A549 (cell line): Measurements from ENCODE around the gene SPTBN4. TPM values are rescaled to one million over a fixed set of nuclear protein-coding genes. Genes with fewer than 3 reads are reported as not detected.
A peak's percentile ranks its signal among the peaks of the same experiment; 100 is the strongest.

Source experiments
- ATAC-seq, 2 experiments: fragments of 200-7000 bp in 1 of 2; fragments of >200 bp in 1 of 2; cut with Nextera tagmentation in 1 of 2; cut with Tn5 transposase in 1 of 2; 3 replicates each; pipeline versions ENCODE4 v1.8.0 to v1.9.1; 2018 to 2020; ENCODE audit warnings: mild to moderate bottlenecking in 1 of 2, moderate library complexity in 1 of 2
- CTCF ChIA-PET: fragments of 300-600 bp; sonication (Branson Sonifier 250); formaldehyde crosslinking; extraction: SDS; loops from one replicate; lab custom pipeline; 2021; ENCODE audit warnings: antibody characterized with exemption, inconsistent platforms; lab: Yijun Ruan, JAX
- POLR2A ChIA-PET: fragments of 350-600 bp; formaldehyde crosslinking; extraction: SDS; loops from one replicate; lab custom pipeline; 2021; ENCODE audit warnings: antibody characterized with exemption, inconsistent platforms; lab: Yijun Ruan, JAX
- DNase-seq, 2 experiments: peaks; one replicate each; pipeline versions ENCODE4 v3.0.0 to v3.0.0-alpha.2; 2011 to 2016; ENCODE audit warnings: low read depth in 1 of 2, low spot score in 1 of 2
- FAIRE-seq: peaks from 2 replicates; lab custom pipeline; 2011; peaks lifted over from hg19 to GRCh38; lab: Jason Lieb, UNC
- H3K27ac ChIP-seq, 2 experiments: fragments of >200 bp; sonication (Bioruptor Twin); formaldehyde crosslinking; 3 replicates each; pipeline ENCODE4 v1.5.1; 2016 to 2017
- H3K4me1 ChIP-seq: fragments of >200 bp; sonication (Bioruptor Twin); formaldehyde crosslinking; 3 replicates; pipeline ENCODE4 v1.6.1; 2016
- H3K4me2 ChIP-seq: fragments of >200 bp; sonication (Bioruptor Twin); formaldehyde crosslinking; 3 replicates; pipeline ENCODE4 v1.6.1; 2016
- H3K4me3 ChIP-seq: fragments of >200 bp; sonication (Bioruptor Twin); formaldehyde crosslinking; 3 replicates; pipeline ENCODE4 v1.5.1; 2016
- H3K9me3 ChIP-seq: fragments of >200 bp; sonication (Bioruptor Twin); formaldehyde crosslinking; 3 replicates; pipeline ENCODE4 v1.6.1; 2016
- CBX2 ChIP-seq: fragments of 200-600 bp; sonication (generic); IDR thresholded peaks from 2 replicates; pipeline ENCODE4 v1.6.1; 2016; ENCODE audit warnings: low read depth, mild to moderate bottlenecking, borderline replicate concordance
- CTCF ChIP-seq: fragments of >200 bp; sonication (Bioruptor Twin); formaldehyde crosslinking; IDR thresholded peaks from 3 replicates; pipeline ENCODE4 v1.5.1; 2016
- EP300 ChIP-seq, 2 experiments: fragments of >200 bp; sonication (Bioruptor Twin); formaldehyde crosslinking; IDR thresholded peaks; 2 replicates in 1 of 2; 3 replicates in 1 of 2; pipeline ENCODE4 v1.6.1; 2016 to 2017
- HDAC2 ChIP-seq: fragments of 200-600 bp; sonication (generic); IDR thresholded peaks from 2 replicates; pipeline ENCODE4 v1.6.1; 2016
- HEYL ChIP-seq: fragments of 250-450 bp; sonication (Bioruptor Pico); IDR thresholded peaks from 2 replicates; pipeline ENCODE4 v1.8.0; 2021; ENCODE audit warnings: mild to moderate bottlenecking, moderate library complexity
- HOXA7 ChIP-seq: fragments of 250-450 bp; sonication (Bioruptor Pico); IDR thresholded peaks from 2 replicates; pipeline ENCODE4 v1.5.0; 2020; ENCODE audit warnings: mild to moderate bottlenecking, moderate library complexity
- KDM1A ChIP-seq: fragments of 200-600 bp; sonication (generic); IDR thresholded peaks from 2 replicates; pipeline ENCODE4 v1.6.1; 2016; ENCODE audit warnings: low read depth, mild to moderate bottlenecking
- MAZ ChIP-seq: fragments of 150-350 bp; IDR thresholded peaks from 2 replicates; pipeline ENCODE4 v1.6.1; 2014; ENCODE audit warnings: antibody characterized with exemption, low read depth, low read length, borderline replicate concordance
- MYC ChIP-seq: IDR thresholded peaks from 2 replicates; pipeline ENCODE4 v1.6.1; 2012; ENCODE audit warnings: mild to moderate bottlenecking, inconsistent platforms, low read length, improper control_type of control experiment, borderline replicate concordance
- NPAS2 ChIP-seq: fragments of 250-450 bp; sonication (Bioruptor Pico); IDR thresholded peaks from 2 replicates; pipeline ENCODE4 v1.8.0; 2022; ENCODE audit warnings: mild to moderate bottlenecking, moderate library complexity, borderline replicate concordance
- PHF8 ChIP-seq: fragments of 200-600 bp; sonication (generic); IDR thresholded peaks from 2 replicates; pipeline ENCODE4 v1.6.1; 2016; ENCODE audit warnings: low read depth, mild to moderate bottlenecking, antibody characterized with exemption, moderate library complexity, borderline replicate concordance
- POLR2A ChIP-seq: IDR thresholded peaks from 2 replicates; pipeline ENCODE4 v1.6.1; 2012; ENCODE audit warnings: mild to moderate bottlenecking, low read length
- RCOR1 ChIP-seq: fragments of 150-350 bp; IDR thresholded peaks from 2 replicates; pipeline ENCODE4 v1.6.1; 2014; ENCODE audit warnings: antibody characterized with exemption, low read length, low read depth
- RFX5 ChIP-seq: fragments of 450-650 bp; IDR thresholded peaks from 2 replicates; pipeline ENCODE4 v1.7.1; 2014; ENCODE audit warnings: antibody characterized with exemption, mild to moderate bottlenecking, moderate library complexity
- SMC3 ChIP-seq: fragments of >200 bp; sonication (Bioruptor Twin); formaldehyde crosslinking; IDR thresholded peaks from 3 replicates; pipeline ENCODE4 v1.6.1; 2018; ENCODE audit warnings: inconsistent platforms
- TP53 ChIP-seq: fragments of 250-450 bp; sonication (Bioruptor Pico); IDR thresholded peaks from 2 replicates; pipeline ENCODE4 v1.5.0; 2021; ENCODE audit warnings: mild to moderate bottlenecking, moderate library complexity
- ZC3H11A ChIP-seq: fragments of 450-650 bp; IDR thresholded peaks from 2 replicates; pipeline ENCODE4 v1.6.1; 2014; ENCODE audit warnings: antibody characterized with exemption, mild to moderate bottlenecking
- ZFP36 ChIP-seq: fragments of 450-650 bp; IDR thresholded peaks from 2 replicates; pipeline ENCODE4 v1.6.1; 2014; ENCODE audit warnings: borderline replicate concordance; ENCODE audit not compliant: partially characterized antibody
- ZNF302 ChIP-seq: fragments of 250-450 bp; sonication (Bioruptor Pico); IDR thresholded peaks from 2 replicates; pipeline ENCODE4 v1.9.0; 2021; ENCODE audit warnings: inconsistent platforms, mild to moderate bottlenecking, moderate library complexity
- WGBS: methylation state at CpG from one replicate; pipeline ENCODE4 v1.1.6; 2017; ENCODE audit errors: missing lambda C conversion rate; 5-methylcytosine and 5-hydroxymethylcytosine counted together
- polyA plus RNA-seq, 4 experiments: library from polyadenylated mRNA; depleted of rRNA in 3 of 4; stranded (reverse); fragments of >200 nt; fragmentation: RNase III in 1 of 4; extraction: RNeasy Plus Mini Kit Qiagen cat#74134 plus additional on column Dnase treatment in 1 of 4; gene quantifications; 2 replicates in 3 of 4; 3 replicates in 1 of 4; pipeline ENCODE4 v1.2.3, GENCODE V29; 2011 to 2017
- TF ChIP-seq, protein P1 (sequence below): IDR thresholded peaks from 2 replicates; pipeline ENCODE4 v1.6.1; 2012
- TF ChIP-seq, protein P2 (sequence below): fragments of 450-650 bp; IDR thresholded peaks from 2 replicates; pipeline ENCODE4 v1.6.1; 2014; ENCODE audit warnings: antibody characterized with exemption
- TF ChIP-seq, protein P3 (sequence below): IDR thresholded peaks from 2 replicates; pipeline ENCODE4 v1.6.1; 2012; ENCODE audit warnings: low read depth, borderline replicate concordance
- TF ChIP-seq, protein P4 (sequence below): fragments of >200 bp; sonication (Bioruptor Twin); formaldehyde crosslinking; IDR thresholded peaks from 2 replicates; pipeline ENCODE4 v1.6.1; 2016

The SPTBN4 gene
- polyA plus RNA-seq, 2 of the 4 experiments (the other 2 are of a cell fraction): 1.4 to 2.2 TPM

DNA sequence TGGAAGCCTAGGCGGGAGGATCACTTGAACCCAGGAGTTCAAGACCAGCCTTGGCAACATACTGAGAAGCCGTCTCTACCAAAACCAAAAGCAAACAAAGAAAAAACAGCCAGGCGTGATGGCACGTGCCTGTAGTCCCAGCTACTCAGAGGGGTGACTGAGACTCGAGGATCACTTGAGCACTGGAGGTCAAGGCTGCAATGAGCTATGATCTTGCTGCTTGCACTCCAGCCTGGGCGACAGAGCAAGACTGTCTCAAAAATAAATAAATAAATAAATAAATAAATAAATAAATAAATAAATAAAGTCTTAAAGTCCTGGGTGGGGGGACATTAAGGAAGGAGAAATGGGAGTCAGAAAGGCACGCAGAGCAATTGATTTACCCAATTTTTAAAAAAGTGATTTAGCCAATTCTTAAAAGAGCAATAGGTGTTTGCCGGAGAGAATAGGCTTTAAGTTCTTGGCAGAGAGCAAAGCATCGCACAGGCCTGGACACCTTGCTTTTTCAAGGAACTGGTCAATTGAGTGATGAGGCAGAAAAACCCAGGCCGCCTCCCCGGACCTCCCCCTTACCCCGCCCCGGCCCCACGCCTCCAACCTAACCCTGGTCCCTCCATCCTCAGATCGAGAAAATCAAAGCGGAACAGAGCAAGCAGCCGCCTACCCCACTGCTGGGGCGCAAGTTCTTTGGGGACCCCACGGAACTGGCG, 100.4 kb downstream of the SPTBN4 start:
- CTCF ChIA-PET: interaction anchor here (2.3 to 58.9 kb wide), 5 partner anchors 14 to 103 kb away, joined by 10 to 2247 read pairs (median 328); partner anchors contain the start of gene LTBP4
- Histone ChIP-seq H3K27ac (peak overlapping the region; percentile 19 to 73; a peak in 4 of 6 replicates), H3K9me3 (no peaks in the 10 kb centered on the region), H3K4me1 (peaks cover 17% of the 10 kb centered on the region), H3K4me3 (peak overlapping the region; percentile 40), H3K4me2 (peak overlapping the region; percentile 87)
- TF ChIP-seq HOXA7 (CRISPR knock-in tag) (no peak), ZC3H11A (peak; percentile 100)
- ATAC-seq (no peak), DNase-seq (peak in 1 of 2 experiments; percentile 48), FAIRE-seq (no peak)
- POLR2A ChIA-PET: interaction anchor here (0.6 to 0.7 kb wide), 2 partner anchors 43 to 62 kb away, joined by 5 to 6 read pairs; no protein-coding TSS in a partner anchor
- 53% methylated on average over 20 of the region's 20 CpGs for WGBS

DNA sequence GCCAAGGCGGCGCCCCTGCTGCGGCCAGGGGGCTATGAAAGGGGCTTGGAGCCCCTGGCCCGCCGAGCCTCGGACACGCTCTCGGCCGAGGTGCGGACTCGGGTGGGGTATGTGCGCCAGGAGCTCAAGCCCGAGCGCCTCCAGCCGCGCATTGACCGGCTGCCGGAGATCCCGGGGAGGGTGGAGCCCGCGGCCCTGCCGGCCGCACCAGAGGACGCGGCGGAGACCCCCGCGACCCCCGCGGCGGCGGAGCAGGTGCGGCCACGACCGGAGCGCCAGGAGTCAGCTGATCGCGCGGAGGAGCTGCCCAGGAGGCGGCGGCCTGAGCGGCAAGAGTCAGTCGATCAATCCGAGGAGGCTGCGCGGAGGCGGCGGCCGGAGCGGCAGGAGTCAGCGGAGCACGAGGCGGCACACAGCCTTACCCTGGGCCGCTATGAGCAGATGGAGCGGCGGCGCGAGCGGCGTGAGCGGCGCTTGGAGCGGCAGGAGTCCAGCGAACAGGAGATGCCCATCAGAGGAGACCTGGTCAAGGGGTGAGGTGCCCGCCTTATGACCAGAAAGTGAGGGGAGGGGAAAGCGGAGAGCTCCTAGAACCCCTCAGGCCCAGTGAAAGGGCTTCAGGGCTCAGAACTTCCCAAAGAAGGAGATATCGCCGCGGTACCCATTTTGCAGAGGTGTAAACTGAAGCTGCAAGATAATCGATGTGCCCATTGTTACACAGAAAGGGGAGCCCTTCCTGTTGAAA, 101.1 kb downstream of the SPTBN4 start:
- H3K4me3 ChIP-seq: peak overlapping the region; percentile 40
- DNase-seq (no peak), ATAC-seq (no peak), FAIRE-seq (no peak)
- peak overlapping the region; percentile 87 for H3K4me2 ChIP-seq
- no peaks in the 10 kb centered on the region for H3K9me3 ChIP-seq
- peak overlapping the region; percentile 19 to 73; a peak in 4 of 6 replicates for H3K27ac ChIP-seq
- 36% methylated on average over 69 of the region's 70 CpGs for WGBS
- peak; percentile 83; the same call in 1 of the 2 replicates for TF ChIP-seq HDAC2
- TF ChIP-seq, protein P1, sequence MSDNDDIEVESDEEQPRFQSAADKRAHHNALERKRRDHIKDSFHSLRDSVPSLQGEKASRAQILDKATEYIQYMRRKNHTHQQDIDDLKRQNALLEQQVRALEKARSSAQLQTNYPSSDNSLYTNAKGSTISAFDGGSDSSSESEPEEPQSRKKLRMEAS: peak; percentile 51; the same call in 1 of the 2 replicates
- peak; percentile 50; the same call in 1 of the 2 replicates for TF ChIP-seq KDM1A
- TF ChIP-seq, protein P2, sequence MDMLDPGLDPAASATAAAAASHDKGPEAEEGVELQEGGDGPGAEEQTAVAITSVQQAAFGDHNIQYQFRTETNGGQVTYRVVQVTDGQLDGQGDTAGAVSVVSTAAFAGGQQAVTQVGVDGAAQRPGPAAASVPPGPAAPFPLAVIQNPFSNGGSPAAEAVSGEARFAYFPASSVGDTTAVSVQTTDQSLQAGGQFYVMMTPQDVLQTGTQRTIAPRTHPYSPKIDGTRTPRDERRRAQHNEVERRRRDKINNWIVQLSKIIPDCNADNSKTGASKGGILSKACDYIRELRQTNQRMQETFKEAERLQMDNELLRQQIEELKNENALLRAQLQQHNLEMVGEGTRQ: no peak
- peak; percentile 99 for TF ChIP-seq ZFP36
- TF ChIP-seq, all 56 proteins: peak for 4
- ChIA-PET CTCF (interaction anchor here (0.9 to 58.9 kb wide), 9 partner anchors 15 to 147 kb away, joined by 3 to 2247 read pairs (median 21); partner anchors contain the start of gene LTBP4), POLR2A (interaction anchor here (0.6 to 0.7 kb wide), 2 partner anchors 42 to 63 kb away, joined by 5 to 6 read pairs; no protein-coding TSS in a partner anchor)
- peaks cover 17% of the 10 kb centered on the region for H3K4me1 ChIP-seq

DNA sequence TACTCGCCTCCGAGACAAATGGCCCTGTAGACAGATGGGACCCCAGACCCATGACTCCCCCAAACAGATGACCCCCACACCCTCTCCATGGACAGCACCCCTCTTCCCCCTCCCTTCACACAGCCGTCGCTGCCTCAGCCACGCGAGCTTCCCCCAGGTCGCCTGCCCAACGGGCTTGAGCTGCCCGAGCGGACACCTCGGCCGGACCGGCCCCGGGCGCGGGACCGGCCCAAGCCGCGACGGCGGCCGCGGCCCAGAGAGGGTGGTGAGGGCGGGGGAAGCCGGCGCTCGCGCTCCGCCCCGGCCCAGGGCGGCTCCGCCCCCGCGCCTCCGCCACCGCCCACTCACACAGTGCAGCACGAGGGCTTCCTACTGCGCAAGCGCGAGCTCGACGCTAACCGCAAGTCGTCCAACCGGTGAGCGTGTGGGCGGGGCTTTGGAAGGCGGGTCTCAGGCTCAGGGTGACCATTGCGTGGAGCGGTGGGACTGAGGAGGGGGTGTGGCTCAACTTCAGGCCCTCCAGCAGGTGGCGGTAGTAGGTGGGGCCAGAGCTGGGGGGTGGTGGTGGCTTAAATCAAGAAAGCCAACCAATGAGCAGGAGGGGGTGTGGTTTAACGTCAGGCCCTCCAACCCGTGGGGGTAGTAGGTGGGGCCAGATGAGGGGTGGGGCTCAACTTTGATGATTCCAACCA, 103.7 kb downstream of the SPTBN4 start:
- peak overlapping the region; percentile 56 for H3K4me3 ChIP-seq
- H3K4me2 ChIP-seq: peak overlapping the region; percentile 96
- peak; percentile 80 to 91 for ATAC-seq
- H3K4me1 ChIP-seq: peaks cover 17% of the 10 kb centered on the region
- no peaks in the 10 kb centered on the region for H3K9me3 ChIP-seq
- under 1% methylated on average over 8 of the region's 53 CpGs for WGBS
- FAIRE-seq: peak; percentile 100
- H3K27ac ChIP-seq: peak overlapping the region; percentile 84 to 89
- ChIA-PET POLR2A (interaction anchor here (0.5 to 2.0 kb wide), 34 partner anchors 8 to 869 kb away, joined by 3 to 28 read pairs (median 4); partner anchors contain the start of genes BLVRB, C19orf47, DMAC2 and EGLN2), CTCF (interaction anchor here (0.6 to 58.9 kb wide), 29 partner anchors 9 to 553 kb away, joined by 3 to 2247 read pairs (median 4); partner anchors contain the start of genes BLVRB, LTBP4, SERTAD1 and SPTBN4)
- DNase-seq: peak; percentile 100
- TF ChIP-seq, protein P3, sequence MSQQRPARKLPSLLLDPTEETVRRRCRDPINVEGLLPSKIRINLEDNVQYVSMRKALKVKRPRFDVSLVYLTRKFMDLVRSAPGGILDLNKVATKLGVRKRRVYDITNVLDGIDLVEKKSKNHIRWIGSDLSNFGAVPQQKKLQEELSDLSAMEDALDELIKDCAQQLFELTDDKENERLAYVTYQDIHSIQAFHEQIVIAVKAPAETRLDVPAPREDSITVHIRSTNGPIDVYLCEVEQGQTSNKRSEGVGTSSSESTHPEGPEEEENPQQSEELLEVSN: peak; percentile 80
- TF ChIP-seq SMC3: peak; percentile 67
- TF ChIP-seq, protein P2: peak; percentile 77
- peak; percentile 78 for TF ChIP-seq POLR2A
- TF ChIP-seq RFX5: peak; percentile 81
- TF ChIP-seq NPAS2 (CRISPR knock-in tag): peak; percentile 91
- no peak for TF ChIP-seq ZNF302 (CRISPR knock-in tag)
- TF ChIP-seq HEYL (CRISPR knock-in tag): no peak
- TF ChIP-seq, protein P1: peak; percentile 92
- TF ChIP-seq, protein P4, sequence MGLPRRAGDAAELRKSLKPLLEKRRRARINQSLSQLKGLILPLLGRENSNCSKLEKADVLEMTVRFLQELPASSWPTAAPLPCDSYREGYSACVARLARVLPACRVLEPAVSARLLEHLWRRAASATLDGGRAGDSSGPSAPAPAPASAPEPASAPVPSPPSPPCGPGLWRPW: no peak
- 0 out of 2 replicates have a peak, but pooled peaks have one; percentile 59 for TF ChIP-seq MYC
- TF ChIP-seq TP53 (CRISPR knock-in tag): peak; percentile 69; the same call in 1 of the 2 replicates
- TF ChIP-seq CBX2: no peak
- TF ChIP-seq MAZ: peak; percentile 95
- no peak for TF ChIP-seq EP300 (IDR thresholded peaks at IDR 0.05)
- TF ChIP-seq PHF8: peak; percentile 64; the same call in 1 of the 2 replicates
- TF ChIP-seq CTCF: peak; percentile 59
- TF ChIP-seq RCOR1: 0 out of 2 replicates have a peak, but pooled peaks have one; percentile 60
